HEK293T (cell line): ENCODE measurements around the gene PTPRM.

Experiments
- FOXM1 ChIP-seq: fragments of 450-650 bp; IDR thresholded peaks from 2 replicates; pipeline ENCODE4 v1.6.1; 2017; ENCODE audit warnings: mild to moderate bottlenecking, borderline replicate concordance
- HDGF ChIP-seq: fragments of 450-650 bp; IDR thresholded peaks from 2 replicates; pipeline ENCODE4 v1.6.1; 2017; ENCODE audit warnings: antibody characterized with exemption, borderline replicate concordance
- L3MBTL2 ChIP-seq: fragments of 450-650 bp; conservative IDR thresholded peaks from 2 replicates; pipeline ENCODE4 v1.6.1; 2016; ENCODE audit warnings: mild to moderate bottlenecking
- LEF1 ChIP-seq: fragments of 450-650 bp; IDR thresholded peaks from 2 replicates; pipeline ENCODE4 v1.6.1; 2017; ENCODE audit warnings: mild to moderate bottlenecking, borderline replicate concordance
- NFRKB ChIP-seq: fragments of 450-650 bp; IDR thresholded peaks from 2 replicates; pipeline ENCODE4 v1.6.1; 2016; ENCODE audit warnings: mild to moderate bottlenecking, moderate library complexity
- PKNOX1 ChIP-seq: fragments of 450-650 bp; IDR thresholded peaks from 2 replicates; pipeline ENCODE4 v1.6.1; 2016
- SP1 ChIP-seq: fragments of 450-650 bp; IDR thresholded peaks from 2 replicates; pipeline ENCODE4 v1.6.1; 2017
- SUZ12 ChIP-seq: fragments of 450-650 bp; IDR thresholded peaks from 2 replicates; pipeline ENCODE4 v1.6.1; 2016; ENCODE audit warnings: mild to moderate bottlenecking

GRCh38 chr18:8029731-8030130 lies 462.6 kb downstream of the PTPRM start:
- TF ChIP-seq SUZ12 (no peak), LEF1 (no peak), NFRKB (no peak), L3MBTL2 (no peak), SP1 (no peak), FOXM1 (no peak), PKNOX1 (no peak), HDGF (no peak)
